Hepatocyte (in vitro differentiated cells): ENCODE results near the gene NOTCH1. TPM values are rescaled to one million over a fixed set of nuclear protein-coding genes. Genes with fewer than 3 reads are reported as not detected.

Source experiments
- DNase-seq: peaks from one replicate; pipeline ENCODE4 v3.0.0-alpha.2; 2016; ENCODE audit warnings: low spot score
- H2AFZ ChIP-seq: fragments of 200-600 bp; sonication (generic); 2 replicates; pipeline ENCODE4 v1.6.0; 2016; ENCODE audit warnings: antibody characterized with exemption, mild to moderate bottlenecking
- H3K27ac ChIP-seq: fragments of 200-600 bp; sonication (generic); 2 replicates; pipeline ENCODE4 v1.5.1; 2016; ENCODE audit warnings: mild to moderate bottlenecking
- H3K27me3 ChIP-seq: fragments of 200-600 bp; sonication (generic); 2 replicates; pipeline ENCODE4 v1.6.1; 2016
- H3K36me3 ChIP-seq: fragments of 200-600 bp; sonication (generic); replicated peaks from 2 replicates; pipeline ENCODE4 v1.5.1; 2016; ENCODE audit warnings: low read depth; ENCODE audit not compliant: insufficient read depth
- H3K4me1 ChIP-seq: fragments of 200-600 bp; sonication (generic); 2 replicates; pipeline ENCODE4 v1.5.1; 2016; ENCODE audit warnings: mild to moderate bottlenecking, moderate library complexity; ENCODE audit not compliant: insufficient read depth
- H3K4me2 ChIP-seq: fragments of 200-600 bp; sonication (generic); 2 replicates; pipeline ENCODE4 v1.6.0; 2016
- H3K4me3 ChIP-seq: fragments of 200-600 bp; sonication (generic); 2 replicates; pipeline ENCODE4 v1.5.1; 2016; ENCODE audit warnings: mild to moderate bottlenecking
- H3K79me2 ChIP-seq: fragments of 200-600 bp; sonication (generic); 2 replicates; pipeline ENCODE4 v1.6.0; 2017; ENCODE audit warnings: mild to moderate bottlenecking
- H3K9me2 ChIP-seq: fragments of 200-600 bp; sonication (generic); replicated peaks from 2 replicates; pipeline ENCODE4 v1.6.0; 2017; ENCODE audit warnings: mild to moderate bottlenecking; ENCODE audit not compliant: insufficient read depth
- H3K9me3 ChIP-seq: fragments of 200-600 bp; sonication (generic); 2 replicates; pipeline ENCODE4 v1.5.1; 2016; ENCODE audit warnings: low read depth, mild to moderate bottlenecking
- H4K20me1 ChIP-seq: fragments of 200-600 bp; sonication (generic); 2 replicates; pipeline ENCODE4 v1.6.0; 2016; ENCODE audit warnings: mild to moderate bottlenecking; ENCODE audit not compliant: insufficient read depth, poor library complexity, severe bottlenecking
- CTCF ChIP-seq: fragments of 200-600 bp; sonication (generic); IDR thresholded peaks from 2 replicates; pipeline ENCODE4 v1.5.1; 2016; ENCODE audit warnings: antibody characterized with exemption, mild to moderate bottlenecking; ENCODE audit not compliant: poor library complexity
- EZH2 ChIP-seq: fragments of 200-600 bp; sonication (generic); IDR thresholded peaks from 2 replicates; pipeline ENCODE4 v1.6.1; 2016; ENCODE audit warnings: antibody characterized with exemption, mild to moderate bottlenecking, borderline replicate concordance
- EZH2phosphoT487 ChIP-seq: fragments of 200-600 bp; sonication (generic); IDR thresholded peaks from one replicate; pipeline ENCODE4 v1.6.1; 2018; ENCODE audit warnings: antibody characterized with exemption, mild to moderate bottlenecking, low read depth, moderate library complexity; ENCODE audit not compliant: unreplicated experiment, severe bottlenecking
- WGBS: methylation state at CpG from one replicate; pipeline ENCODE4 v1.1.6; 2016; ENCODE audit warnings: low lambda C conversion rate; ENCODE audit errors: missing lambda C conversion rate; 5-methylcytosine and 5-hydroxymethylcytosine counted together
- polyA plus RNA-seq: library from polyadenylated mRNA; unstranded; fragments of >200 nt; fragmentation: Nextera tagmentation; extraction: Ambion mirVana; gene quantifications from 2 replicates; pipeline ENCODE4 v1.2.1, GENCODE V29; 2016
- total RNA-seq: library from RNA; depleted of rRNA; stranded (reverse); fragments of >200 nt; gene quantifications from 2 replicates; pipeline ENCODE4 v1.2.3, GENCODE V29; 2014

The NOTCH1 gene
- total and polyA plus RNA-seq, 2 experiments from 2014 or later = 5.3 to 6.5 TPM

- TF ChIP-seq EZH2 (no peak), EZH2phosphoT487 (no peak), CTCF (no peak)
- peaks cover 14% of the 10 kb centered on the region for H3K4me1 ChIP-seq
- H3K4me2 ChIP-seq = no peak overlapping the region
- H3K9me3 ChIP-seq = no peaks in the 10 kb centered on the region
- H3K36me3 ChIP-seq = no peaks in the 10 kb centered on the region
- no peak overlapping the region for H2AFZ ChIP-seq
- DNase-seq = peak; percentile 63
- H3K79me2 ChIP-seq = peaks cover 9% of the 10 kb centered on the region
- H4K20me1 ChIP-seq = peaks cover 12% of the 10 kb centered on the region
- H3K27me3 ChIP-seq = no peaks in the 10 kb centered on the region
- no peaks in the 10 kb centered on the region for H3K9me2 ChIP-seq
- no peak overlapping the region for H3K27ac ChIP-seq
- whole genome bisulfite sequencing = 79% methylated on average over 31 of the region's 34 CpGs
- no peak overlapping the region for H3K4me3 ChIP-seq
Observed at GRCh38 chr9:136527721-136528710, 17.8 kb downstream of the NOTCH1 start.

- TF ChIP-seq EZH2 = no peak
- no peak for TF ChIP-seq CTCF
- no peak for TF ChIP-seq EZH2phosphoT487
- H3K4me1 ChIP-seq = peaks cover 14% of the 10 kb centered on the region
- peaks cover 7% of the 10 kb centered on the region for H4K20me1 ChIP-seq
- H3K9me3 ChIP-seq = no peaks in the 10 kb centered on the region
- DNase-seq = no peak
- no peak overlapping the region for H2AFZ ChIP-seq
- 88% methylated on average over 17 of the region's 20 CpGs for WGBS
- no peaks in the 10 kb centered on the region for H3K27me3 ChIP-seq
- H3K4me2 ChIP-seq = no peak overlapping the region
- H3K9me2 ChIP-seq = no peaks in the 10 kb centered on the region
- peaks cover 9% of the 10 kb centered on the region for H3K79me2 ChIP-seq
- H3K27ac ChIP-seq = no peak overlapping the region
- no peaks in the 10 kb centered on the region for H3K36me3 ChIP-seq
- no peak overlapping the region for H3K4me3 ChIP-seq
Observed at GRCh38 chr9:136527131-136527530, 18.7 kb downstream of the NOTCH1 start.

- H3K27ac ChIP-seq = peak overlapping the region; percentile 46
- H3K4me1 ChIP-seq = peaks cover 15% of the 10 kb centered on the region
- TF ChIP-seq CTCF = no peak
- no peak for TF ChIP-seq EZH2
- no peak for TF ChIP-seq EZH2phosphoT487
- H3K9me2 ChIP-seq = no peaks in the 10 kb centered on the region
- no peaks in the 10 kb centered on the region for H3K36me3 ChIP-seq
- H2AFZ ChIP-seq = no peak overlapping the region
- H3K4me2 ChIP-seq = peak overlapping the region; percentile 37
- peaks cover 3% of the 10 kb centered on the region for H4K20me1 ChIP-seq
- peaks cover 9% of the 10 kb centered on the region for H3K79me2 ChIP-seq
- no peaks in the 10 kb centered on the region for H3K27me3 ChIP-seq
- H3K4me3 ChIP-seq = no peak overlapping the region
- 63% methylated on average over 30 of the region's 30 CpGs for WGBS
- DNase-seq = peak; percentile 71
- H3K9me3 ChIP-seq = no peaks in the 10 kb centered on the region
Observed at GRCh38 chr9:136526625-136527066, 19.2 kb downstream of the NOTCH1 start.
